DMS79 (cell line): ENCODE data around the gene DHH.
A peak's percentile ranks its signal among the peaks of the same experiment; 100 is the strongest.

Source experiments
- DNase-seq: peaks from one replicate; lab custom pipeline; 2025; lab: John Stamatoyannopoulos, UW

The DHH gene

GRCh38 chr12:49109641-49110463 lies 15.3 kb upstream of the DHH start:
- no peak for DNase-seq

- DNase-seq = no peak
Observed at GRCh38 chr12:49108958-49109404, 14.4 kb upstream of the DHH start.

GRCh38 chr12:49105504-49106084 lies 11.0 kb upstream of the DHH start:
- no peak for DNase-seq

- DNase-seq = no peak
Observed at GRCh38 chr12:49104822-49105221, 10.2 kb upstream of the DHH start.

GRCh38 chr12:49100380-49100779 lies 5.8 kb upstream of the DHH start:
- DNase-seq = no peak

- no peak for DNase-seq
Observed at GRCh38 chr12:49098703-49099102, 4.1 kb upstream of the DHH start.

- DNase-seq = no peak
Observed at GRCh38 chr12:49098035-49098451, 3.4 kb upstream of the DHH start.

GRCh38 chr12:49097381-49097780 lies 2.8 kb upstream of the DHH start:
- DNase-seq = no peak

- no peak for DNase-seq
Observed at GRCh38 chr12:49094975-49095365, 369 bp upstream of the DHH start.

- no peak for DNase-seq
Observed at GRCh38 chr12:49093792-49094159, 825 bp downstream of the DHH start.

GRCh38 chr12:49092816-49093406 lies 1.7 kb downstream of the DHH start:
- DNase-seq = no peak

GRCh38 chr12:49092086-49092815 lies 2.4 kb downstream of the DHH start:
- no peak for DNase-seq

GRCh38 chr12:49091836-49092085 lies 2.8 kb downstream of the DHH start:
- DNase-seq = no peak

GRCh38 chr12:49091056-49091835 lies 3.4 kb downstream of the DHH start:
- no peak for DNase-seq

- DNase-seq = no peak
Observed at GRCh38 chr12:49089821-49090773, 4.5 kb downstream of the DHH start.

GRCh38 chr12:49088932-49089330 lies 5.7 kb downstream of the DHH start:
- no peak for DNase-seq

- DNase-seq = peak; percentile 88
Observed at GRCh38 chr12:49088150-49088931, 6.3 kb downstream of the DHH start.

GRCh38 chr12:49086116-49086515 lies 8.5 kb downstream of the DHH start:
- no peak for DNase-seq

GRCh38 chr12:49084438-49084837 lies 10.2 kb downstream of the DHH start:
- DNase-seq = no peak

- DNase-seq = no peak
Observed at GRCh38 chr12:49079793-49080192, 14.8 kb downstream of the DHH start.
